Adipose tissue (tissue), 3 donors: ENCODE data around the gene ABCB8. TPM values are rescaled to one million over a fixed set of nuclear protein-coding genes. Genes with fewer than 3 reads are reported as not detected.
"Not testable (repeated sequence)": the region's sequence is repeated elsewhere in the genome, so short reads cannot be mapped to it uniquely, and the experiment has no call there.

ENCODE experiments used
- H3K27ac ChIP-seq: one replicate; pipeline ENCODE4 v1.5.1; 2013; ENCODE audit warnings: low read depth, low read length
- WGBS, 3 donors: extraction: QIAGEN DNeasy Blood & Tissue Kit; methylation state at CpG; one replicate each; pipeline ENCODE4 v1.1.7; 2013; 5-methylcytosine and 5-hydroxymethylcytosine counted together
- polyA plus RNA-seq, 3 donors: library from polyadenylated mRNA; stranded (reverse); fragments of 200-250 nt; gene quantifications; one replicate each; pipeline ENCODE4 v1.2.3, GENCODE V29; 2013
- donor health status: healthy with polysubstance abuse.
- donor health status: Bipolar disorder and iron deficiency.
- donor health status: healthy.

Gene ABCB8
- polyA plus RNA-seq, 3 donors = 11.2 to 24.0 (median 14.6) TPM

DNA sequence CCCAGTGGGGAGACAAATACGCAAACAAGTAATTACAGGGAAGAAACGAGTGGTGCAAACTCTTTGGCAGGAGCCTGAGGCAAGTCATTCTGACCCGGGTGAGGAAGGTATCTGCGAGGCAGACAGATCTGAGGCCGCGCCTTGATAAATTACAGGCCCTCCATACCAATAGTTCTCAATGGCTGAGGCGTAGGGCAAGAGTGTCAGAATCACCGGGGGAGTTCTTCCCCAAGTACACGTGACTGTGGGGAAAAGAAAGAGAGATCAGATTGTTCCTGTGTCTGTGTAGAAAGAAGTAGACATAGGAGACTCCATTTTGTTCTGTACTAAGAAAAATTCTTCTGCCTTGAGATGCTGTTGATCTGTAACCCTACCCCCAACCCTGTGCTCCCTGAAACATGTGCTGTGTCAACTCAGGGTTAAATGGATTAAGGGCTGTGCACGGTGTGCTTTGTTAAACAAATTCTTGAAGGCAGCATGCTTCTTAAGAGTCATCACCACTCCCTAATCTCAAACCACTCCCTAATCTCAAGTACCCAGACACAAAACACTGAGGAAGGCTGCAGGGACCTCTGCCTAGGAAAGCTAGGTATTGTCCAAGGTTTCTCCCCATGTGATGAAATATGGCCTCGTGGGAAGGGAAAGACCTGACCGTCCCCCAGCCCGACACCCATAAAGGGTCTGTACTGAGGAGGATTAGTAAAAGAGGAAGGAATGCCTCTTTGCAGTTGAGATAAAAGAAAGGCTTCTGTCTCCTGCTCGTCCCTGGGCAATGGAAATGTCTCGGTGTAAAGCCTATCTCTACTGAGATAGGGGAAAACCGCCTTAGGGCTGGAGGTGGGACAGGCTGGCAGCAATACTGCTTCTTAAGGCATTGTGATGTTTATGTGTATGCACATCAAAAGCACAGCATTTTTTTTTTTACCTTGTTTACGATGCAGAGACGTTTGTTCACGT is 1.2 kb upstream of the ABCB8 start:
- not testable (repeated sequence) for H3K27ac ChIP-seq
- 43 to 49% (median 44%) methylated on average over 19 of the region's 19 CpGs for WGBS, 3 donors

DNA sequence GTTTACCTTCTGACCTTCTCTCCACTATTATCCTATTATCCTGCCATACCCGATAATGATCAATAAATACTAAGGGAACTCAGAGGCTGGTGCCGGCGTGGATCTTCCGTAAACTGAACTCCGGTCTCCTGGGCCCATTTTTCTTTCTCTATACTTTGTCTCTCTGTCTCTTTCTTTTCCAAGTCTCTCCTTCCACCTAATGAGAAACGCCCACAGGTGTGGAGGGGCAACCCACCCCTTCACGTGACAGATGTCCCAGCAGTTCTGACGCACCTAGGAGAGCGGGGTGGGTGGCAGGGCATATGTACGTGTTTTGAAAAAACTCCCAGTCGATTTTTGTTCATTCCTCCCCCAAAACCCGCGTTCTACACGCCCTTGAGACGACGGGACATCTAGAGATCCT is 521 bp upstream of the ABCB8 start:
- WGBS, 3 donors = 6 to 12% (median 6%) methylated on average over 16 of the region's 16 CpGs

DNA sequence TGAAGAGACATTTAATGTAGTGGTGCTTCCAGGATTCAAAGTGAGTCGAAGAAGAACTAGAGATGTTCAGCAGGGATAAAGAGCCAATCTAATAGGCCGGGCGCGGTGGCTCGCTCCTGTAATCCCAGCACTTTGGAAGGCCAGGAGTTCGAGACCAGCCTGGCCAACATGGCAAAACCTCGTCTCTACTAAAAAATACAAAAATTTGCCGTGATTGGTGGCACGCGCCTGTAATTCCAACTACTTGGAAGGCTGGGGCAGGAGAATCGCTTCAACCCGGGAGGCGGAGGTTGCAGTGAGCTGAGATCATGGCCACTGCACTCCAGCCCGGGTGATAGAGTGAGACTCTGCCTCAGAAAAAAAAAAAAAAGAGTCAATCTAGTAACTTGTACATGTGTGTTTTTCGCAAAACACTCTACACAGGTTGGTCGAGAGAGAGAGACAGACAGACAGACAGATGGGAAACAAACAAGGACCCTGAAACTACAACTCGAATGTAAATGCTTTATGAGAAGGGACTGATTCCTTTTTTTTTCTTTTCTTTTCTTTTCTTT is 775 bp downstream of the ABCB8 start:
- H3K27ac ChIP-seq = no peak overlapping the region
- WGBS, 3 donors = 45 to 64% (median 60%) methylated on average over 17 of the region's 17 CpGs

More for the DNA sequence above, 521 bp upstream of the ABCB8 start:
- H3K27ac ChIP-seq = not testable (repeated sequence)

DNA sequence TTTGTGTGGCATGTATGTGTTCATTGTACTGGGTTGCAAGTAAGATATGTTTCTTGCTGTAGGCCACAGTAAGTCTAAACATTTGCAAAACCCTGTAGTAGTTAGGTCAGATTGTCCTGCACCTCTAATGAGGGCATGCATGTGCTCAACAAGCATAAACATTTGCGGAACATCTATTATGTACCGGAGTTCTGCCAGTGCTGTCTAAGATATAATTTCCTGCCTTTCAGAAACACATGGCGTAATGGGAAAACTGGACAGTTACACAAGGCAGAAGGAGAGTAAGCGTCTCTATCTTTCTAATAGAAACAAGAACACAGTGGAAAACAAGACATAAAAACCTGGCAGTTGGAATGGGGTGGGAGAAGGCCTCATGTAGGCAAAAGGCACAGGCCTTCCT is 2.8 kb downstream of the ABCB8 start:
- WGBS, 3 donors = 77 to 96% (median 78%) methylated on average over 4 of the region's 4 CpGs
- no peak overlapping the region for H3K27ac ChIP-seq

DNA sequence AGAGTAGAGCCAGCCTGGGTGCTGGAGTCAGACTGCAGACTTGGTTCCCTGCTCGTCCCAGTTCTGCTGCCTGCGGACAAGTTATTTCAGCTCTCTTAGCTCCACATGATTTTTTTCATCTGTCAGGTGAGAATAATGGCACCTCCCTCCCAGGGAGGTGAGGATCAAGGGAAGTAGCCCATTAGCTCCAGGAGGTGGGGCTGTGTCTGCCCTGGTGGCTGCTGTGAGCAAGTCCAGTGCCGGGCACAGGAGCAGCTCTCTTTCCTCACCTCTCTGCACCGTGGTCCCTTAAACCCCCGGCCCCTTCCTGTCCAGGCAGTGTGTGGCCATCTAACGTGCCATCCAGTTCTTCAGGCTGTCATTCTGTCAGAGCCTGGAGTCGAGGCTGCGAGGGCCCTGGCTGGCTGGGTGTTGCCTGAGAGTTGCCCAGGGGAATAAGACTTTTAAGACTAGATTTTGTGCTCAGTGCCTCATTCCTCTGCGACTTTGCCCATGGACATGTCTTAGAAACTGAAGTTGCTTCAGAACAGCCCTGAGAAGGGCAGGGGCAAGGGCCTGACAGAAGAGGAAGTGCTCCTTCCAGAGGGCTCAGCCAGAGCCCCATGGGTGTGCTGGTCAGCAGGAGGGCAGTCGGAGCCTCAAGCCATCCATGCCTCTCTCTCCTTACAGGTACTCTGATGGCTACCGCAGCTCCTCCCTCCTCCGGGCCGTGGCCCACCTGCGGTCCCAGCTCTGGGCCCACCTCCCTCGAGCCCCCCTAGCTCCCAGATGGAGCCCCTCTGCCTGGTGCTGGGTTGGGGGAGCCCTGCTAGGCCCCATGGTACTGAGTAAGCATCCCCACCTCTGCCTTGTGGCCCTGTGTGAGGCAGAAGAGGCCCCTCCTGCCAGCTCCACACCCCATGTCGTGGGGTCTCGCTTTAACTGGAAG is 5.0 kb downstream of the ABCB8 start:
- WGBS, 3 donors = 86 to 87% (median 87%) methylated on average over 17 of the region's 17 CpGs
- no peak overlapping the region for H3K27ac ChIP-seq

DNA sequence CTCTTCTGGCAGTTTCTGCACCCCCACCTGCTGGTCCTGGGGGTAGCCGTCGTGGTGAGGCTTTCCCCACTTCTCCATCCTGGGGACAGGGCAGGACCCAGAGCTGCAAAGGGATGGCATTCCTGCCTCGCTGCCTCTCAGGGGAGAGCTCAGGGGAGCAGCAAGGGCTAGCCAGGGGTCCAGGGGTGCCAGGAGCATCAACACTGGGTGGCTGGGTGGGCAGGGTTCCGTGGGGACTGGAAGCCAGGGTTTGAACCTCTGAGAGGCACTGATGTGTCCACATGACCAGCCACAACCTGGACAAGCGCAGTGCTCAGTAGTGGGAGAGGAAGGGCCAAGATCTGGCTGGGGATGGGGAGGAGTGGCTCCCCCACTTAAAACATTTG is 5.6 kb downstream of the ABCB8 start:
- no peak overlapping the region for H3K27ac ChIP-seq
- WGBS, 3 donors = 82 to 94% (median 91%) methylated on average over 5 of the region's 5 CpGs

DNA sequence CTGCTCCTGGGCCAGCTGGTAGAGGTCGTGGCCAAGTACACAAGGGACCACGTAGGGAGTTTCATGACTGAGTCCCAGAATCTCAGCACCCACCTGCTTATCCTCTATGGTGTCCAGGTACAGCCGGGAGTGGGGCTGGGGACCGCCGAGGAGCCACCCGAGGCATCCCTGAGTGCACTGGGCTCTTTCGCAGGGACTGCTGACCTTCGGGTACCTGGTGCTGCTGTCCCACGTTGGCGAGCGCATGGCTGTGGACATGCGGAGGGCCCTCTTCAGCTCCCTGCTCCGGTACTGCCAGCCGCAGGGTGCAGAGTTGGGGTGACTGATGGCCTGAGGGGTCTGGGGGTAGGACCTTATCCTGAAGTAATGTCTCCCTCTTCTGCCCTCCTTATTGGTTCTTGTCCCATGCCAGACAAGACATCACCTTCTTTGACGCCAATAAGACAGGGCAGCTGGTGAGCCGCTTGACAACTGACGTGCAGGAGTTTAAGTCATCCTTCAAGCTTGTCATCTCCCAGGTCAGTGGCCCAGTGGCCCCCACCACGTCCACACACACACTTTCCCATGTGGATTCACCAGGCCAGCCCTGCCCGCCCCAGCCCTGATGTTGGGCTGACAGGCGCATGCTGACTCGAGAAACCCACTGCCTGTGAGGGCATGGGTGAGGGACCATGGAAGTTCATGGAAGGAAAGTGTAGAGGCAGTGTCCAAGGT is 6.2 kb downstream of the ABCB8 start:
- 90 to 94% (median 93%) methylated on average over 21 of the region's 21 CpGs for WGBS, 3 donors
- no peak overlapping the region for H3K27ac ChIP-seq

DNA sequence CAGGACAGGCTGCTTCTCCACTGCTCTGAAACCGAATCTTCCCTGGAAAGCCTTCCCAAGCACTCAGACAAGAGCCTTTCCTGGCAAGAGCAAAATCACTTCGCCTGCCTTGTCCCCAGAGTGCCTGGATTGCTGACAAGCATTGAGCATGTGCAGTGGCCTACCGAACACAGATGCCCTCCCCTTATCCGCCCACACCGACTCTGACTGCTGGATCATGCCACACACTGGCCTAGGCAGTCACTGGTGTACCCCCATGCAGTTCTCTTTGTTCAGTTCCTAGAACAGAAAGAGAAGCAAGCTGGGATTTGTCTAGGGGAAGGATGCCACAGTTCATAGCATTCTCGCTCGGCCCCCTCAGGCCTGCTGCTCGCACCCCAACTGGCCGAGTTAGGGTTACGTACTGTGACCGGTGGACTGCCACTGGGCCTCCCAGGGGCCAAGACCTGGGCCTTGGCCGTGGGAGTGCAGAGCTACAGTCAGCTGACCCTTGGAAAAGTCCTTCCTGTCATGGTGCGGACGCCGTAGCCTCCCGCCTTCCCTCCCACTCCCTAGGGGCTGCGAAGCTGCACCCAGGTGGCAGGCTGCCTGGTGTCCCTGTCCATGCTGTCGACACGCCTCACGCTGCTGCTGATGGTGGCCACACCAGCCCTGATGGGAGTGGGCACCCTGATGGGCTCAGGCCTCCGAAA is 6.9 kb downstream of the ABCB8 start:
- 82 to 88% (median 85%) methylated on average over 21 of the region's 21 CpGs for WGBS, 3 donors
- H3K27ac ChIP-seq = no peak overlapping the region

DNA sequence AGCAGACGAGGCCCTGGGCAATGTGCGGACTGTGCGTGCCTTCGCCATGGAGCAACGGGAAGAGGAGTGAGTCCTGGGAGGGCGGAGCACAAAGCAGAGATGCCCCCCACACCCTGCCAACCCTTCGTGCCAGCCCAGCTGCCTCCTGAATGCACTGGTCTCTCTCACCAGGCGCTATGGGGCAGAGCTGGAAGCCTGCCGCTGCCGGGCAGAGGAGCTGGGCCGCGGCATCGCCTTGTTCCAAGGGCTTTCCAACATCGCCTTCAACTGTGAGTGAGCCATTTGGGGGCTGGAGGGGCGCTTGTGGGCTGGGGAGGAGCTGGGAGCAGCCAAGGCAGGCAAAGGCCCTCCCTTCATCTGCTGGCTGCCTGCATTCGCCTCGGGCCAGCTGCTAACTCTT is 7.7 kb downstream of the ABCB8 start:
- H3K27ac ChIP-seq = no peak overlapping the region
- WGBS, 3 donors = 93 to 96% (median 95%) methylated on average over 17 of the region's 17 CpGs

DNA sequence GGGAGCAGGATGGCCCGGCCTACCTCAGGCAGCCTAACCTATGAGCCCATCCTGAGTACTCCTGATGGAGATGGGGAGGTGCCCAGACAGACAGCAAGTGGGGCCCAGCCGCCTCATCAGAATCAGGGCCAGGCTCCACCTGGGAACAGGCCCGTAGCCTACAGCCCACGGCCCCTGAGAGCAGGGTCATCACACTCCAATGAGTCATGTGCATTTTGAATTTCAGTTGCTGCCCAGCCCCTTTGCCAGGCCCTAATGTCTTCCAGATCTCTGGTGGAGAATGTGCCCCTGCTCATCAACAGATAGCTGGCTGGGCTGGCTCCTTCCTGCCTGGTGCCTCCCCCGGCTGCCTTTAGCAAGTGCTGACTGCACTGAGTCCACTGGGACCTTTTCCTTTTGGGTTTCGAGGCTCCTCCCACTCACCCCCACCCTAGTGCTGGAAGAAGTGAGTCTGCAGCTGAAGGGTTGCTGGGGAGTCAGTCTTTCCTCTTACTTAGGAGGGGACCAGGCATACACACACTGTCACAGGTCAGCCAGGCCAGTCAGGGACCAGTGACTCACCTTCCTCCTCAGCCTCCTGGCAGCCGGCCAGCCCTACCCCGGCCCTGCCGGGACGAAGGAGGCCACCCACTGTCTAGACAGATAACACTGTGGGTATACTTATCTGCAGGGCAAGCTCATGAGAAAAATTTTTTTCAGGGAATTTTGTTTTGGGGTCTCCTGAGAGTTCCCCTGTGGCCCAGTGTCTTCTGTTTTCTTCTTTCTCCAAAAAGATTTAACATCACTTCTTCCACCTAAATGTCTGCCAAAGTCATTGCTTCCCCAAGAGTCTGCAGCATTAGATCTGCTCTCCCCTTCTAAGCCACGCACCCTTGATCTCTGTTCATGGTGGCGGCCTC is 10.9 kb downstream of the ABCB8 start:
- no peak overlapping the region for H3K27ac ChIP-seq
- 37 to 52% (median 38%) methylated on average over 12 of the region's 12 CpGs for WGBS, 3 donors

DNA sequence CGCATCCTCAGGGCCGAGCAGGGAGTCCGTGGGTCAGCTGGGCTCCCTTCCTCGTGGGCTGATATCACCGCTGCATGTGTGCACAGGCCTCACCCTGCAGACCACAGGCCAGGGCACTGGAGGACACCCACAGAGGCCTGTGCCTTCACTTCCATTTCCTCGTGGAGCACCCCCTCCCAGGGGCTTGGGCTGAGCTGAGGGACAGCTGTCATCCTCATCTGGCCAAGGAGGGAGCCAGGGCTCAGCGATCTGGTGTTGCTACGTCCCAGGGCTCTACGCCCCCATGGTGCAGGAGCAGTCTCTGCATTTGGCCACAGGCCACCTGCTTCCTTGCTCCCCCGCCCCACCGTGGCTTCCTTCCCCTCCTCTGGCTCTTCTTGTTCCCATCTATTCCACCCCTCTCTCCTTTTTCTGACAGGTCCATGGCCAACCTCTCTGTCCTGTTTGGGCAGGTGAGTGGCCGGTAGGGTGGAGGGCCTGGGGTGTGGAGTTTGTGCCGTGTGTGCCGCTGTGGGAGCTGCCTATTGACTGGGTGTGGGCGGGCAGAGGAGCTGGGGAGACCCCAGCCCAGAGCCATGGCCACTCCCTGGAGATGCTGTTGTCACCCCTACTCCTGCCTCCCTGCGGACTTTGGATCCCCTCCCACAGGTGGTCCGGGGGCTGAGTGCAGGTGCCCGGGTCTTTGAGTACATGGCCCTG is 11.7 kb downstream of the ABCB8 start:
- WGBS, 3 donors = 58 to 74% (median 61%) methylated on average over 18 of the region's 18 CpGs
- no peak overlapping the region for H3K27ac ChIP-seq

DNA sequence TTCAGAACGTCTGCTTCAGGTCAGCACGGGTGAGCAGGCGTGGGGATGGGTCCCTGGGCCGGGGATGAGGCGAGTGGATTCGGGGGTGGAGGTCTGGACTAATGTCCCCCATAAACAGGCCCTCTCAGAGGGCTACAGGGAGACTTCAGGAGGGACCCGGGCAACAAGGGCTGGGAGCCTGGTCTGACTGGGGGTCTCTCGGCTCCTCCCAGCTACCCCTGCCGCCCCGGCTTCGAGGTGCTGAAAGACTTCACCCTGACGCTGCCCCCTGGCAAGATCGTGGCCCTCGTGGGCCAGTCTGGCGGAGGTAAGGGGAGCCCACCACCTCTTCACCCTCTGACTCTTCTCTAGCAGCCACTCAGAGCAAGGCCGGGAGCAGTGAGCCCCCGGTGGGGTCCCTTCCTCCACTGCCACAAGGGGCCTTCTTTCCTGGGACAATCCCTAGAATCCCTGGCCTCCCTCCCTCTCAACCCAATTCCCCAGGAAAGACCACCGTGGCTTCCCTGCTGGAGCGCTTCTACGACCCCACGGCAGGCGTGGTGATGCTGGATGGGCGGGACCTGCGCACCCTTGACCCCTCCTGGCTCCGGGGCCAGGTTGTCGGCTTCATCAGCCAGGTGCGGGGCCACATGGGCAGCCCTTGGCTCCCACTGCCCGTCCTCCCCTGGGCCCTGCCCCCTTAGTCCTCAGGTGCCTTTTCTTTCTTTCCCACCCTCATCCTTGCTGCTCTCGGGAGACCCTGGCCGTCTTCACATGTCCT is 12.5 kb downstream of the ABCB8 start:
- 90 to 94% (median 91%) methylated on average over 30 of the region's 30 CpGs for WGBS, 3 donors

DNA sequence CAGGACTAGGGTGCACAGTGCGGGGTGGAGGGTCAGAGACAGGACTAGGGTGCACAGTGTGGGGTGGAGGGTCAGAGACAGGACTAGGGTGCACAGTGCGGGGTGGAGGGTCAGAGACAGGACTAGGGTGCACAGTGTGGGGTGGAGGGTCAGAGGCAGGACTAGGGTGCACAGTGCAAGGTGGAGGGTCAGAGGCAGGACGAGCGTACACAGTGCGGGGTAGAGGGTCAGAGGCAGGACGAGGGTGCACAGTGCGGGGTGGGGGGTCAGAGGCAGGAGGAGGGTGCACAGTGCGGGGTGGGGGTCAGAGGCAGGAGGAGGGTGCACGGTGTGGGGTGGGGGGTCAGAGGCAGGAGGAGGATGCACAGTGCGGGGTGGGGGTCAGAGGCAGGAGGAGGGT is 15.2 kb downstream of the ABCB8 start:
- not testable (repeated sequence) for H3K27ac ChIP-seq
- WGBS, 3 donors = 88 to 92% (median 88%) methylated on average over 9 to 10 of the region's 10 CpGs

More for the DNA sequence above, 12.5 kb downstream of the ABCB8 start:
- no peak overlapping the region for H3K27ac ChIP-seq

DNA sequence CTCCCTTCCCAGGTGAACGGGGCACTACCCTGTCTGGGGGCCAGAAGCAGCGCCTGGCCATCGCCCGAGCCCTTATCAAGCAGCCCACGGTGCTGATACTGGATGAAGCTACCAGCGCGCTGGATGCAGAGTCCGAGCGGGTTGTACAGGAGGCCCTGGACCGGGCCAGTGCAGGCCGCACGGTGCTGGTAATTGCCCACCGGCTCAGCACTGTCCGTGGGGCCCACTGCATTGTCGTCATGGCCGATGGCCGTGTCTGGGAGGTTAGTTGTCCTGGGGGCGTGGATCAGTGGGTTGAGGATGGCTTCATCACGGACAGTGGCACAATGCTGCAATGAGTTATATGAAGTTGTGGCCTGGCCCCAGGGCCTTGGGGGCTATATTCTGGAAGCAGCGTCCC is 15.7 kb downstream of the ABCB8 start:
- 92 to 96% (median 94%) methylated on average over 20 of the region's 20 CpGs for WGBS, 3 donors
- no peak overlapping the region for H3K27ac ChIP-seq

DNA sequence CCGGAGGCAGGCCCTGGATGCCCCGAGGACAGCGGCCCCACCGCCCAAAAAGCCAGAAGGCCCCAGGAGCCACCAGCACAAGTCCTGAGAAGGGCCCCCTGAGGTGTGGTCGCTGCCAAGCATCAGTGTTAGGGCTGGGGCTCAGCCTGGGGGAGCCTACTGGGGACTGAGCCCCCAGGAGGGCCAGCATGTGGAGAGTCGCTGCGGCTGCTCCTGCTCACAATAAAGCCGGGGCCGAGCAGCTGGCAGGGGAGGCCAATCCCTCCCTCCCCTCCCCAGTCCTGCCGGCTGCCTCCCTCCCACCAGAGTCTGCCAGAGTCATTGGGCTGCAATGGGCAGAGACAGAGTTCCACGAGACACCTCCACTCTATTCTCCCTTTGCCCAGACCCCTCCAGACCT is 17.0 kb downstream of the ABCB8 start:
- H3K27ac ChIP-seq = no peak overlapping the region
- 80 to 92% (median 81%) methylated on average over 6 to 11 of the region's 11 CpGs for WGBS, 3 donors

DNA sequence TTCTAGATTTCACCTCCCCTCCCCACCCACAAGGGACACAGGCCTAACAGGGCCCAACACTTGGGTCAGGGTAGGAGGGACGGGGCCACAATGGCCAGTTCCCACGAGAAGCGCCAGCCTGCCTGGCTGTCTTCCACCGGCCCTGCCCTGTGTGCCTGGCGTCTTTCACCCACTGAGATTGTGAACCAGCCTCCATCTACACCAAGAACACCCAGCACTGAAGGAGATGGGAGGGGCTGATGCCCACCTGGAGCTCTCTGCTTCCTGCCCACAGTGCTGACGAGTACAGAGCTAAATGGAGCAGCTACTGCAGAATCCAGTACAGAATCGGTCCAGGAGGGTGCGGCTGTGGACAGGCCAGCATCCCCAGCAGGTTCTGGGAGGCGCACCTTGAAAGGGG is 17.7 kb downstream of the ABCB8 start:
- 80 to 87% (median 82%) methylated on average over 9 of the region's 9 CpGs for whole genome bisulfite sequencing, 3 donors
- H3K27ac ChIP-seq = no peak overlapping the region
